ENCODE measurements around the gene SEC14L5. TPM values are rescaled to one million over a fixed set of nuclear protein-coding genes. Genes with fewer than 3 reads are reported as not detected.

The SEC14L5 gene
- total and polyA plus RNA-seq, 2 of the 4 experiments (the other 2 are of a cell fraction): 0.07 TPM; not detected in 1

- Histone ChIP-seq H3K4me2 (ENCODE audit: low read depth, low read length) (no peak overlapping the region), H3K23ac (ENCODE audit: low read depth, low read length) (no peak overlapping the region), H2BK5ac (ENCODE audit: low read depth, low read length, poor library complexity, severe bottlenecking) (no peak overlapping the region), H2AK5ac (ENCODE audit: low read depth, low read length) (no peak overlapping the region), H2BK20ac (ENCODE audit: low read depth, low read length) (no peak overlapping the region), H3K9me1 (ENCODE audit: insufficient read depth, low read length) (no peaks in the 10 kb centered on the region), H3K9me3 (ENCODE audit: control insufficient read depth, insufficient read depth, low read length) (no peaks in the 10 kb centered on the region), H3K27ac (ENCODE audit: insufficient read depth, low read length) (no peak overlapping the region), H3K4me3 (ENCODE audit: insufficient read depth, low read depth, low read length) (no peak overlapping the region), H4K91ac (ENCODE audit: insufficient read depth, low read depth, low read length) (no peak overlapping the region), H3K27me3 (ENCODE audit: control insufficient read depth, insufficient read depth, low read length) (peaks cover 6% of the 10 kb centered on the region; the same call in 1 of the 2 replicates), H3K4me1 (ENCODE audit: control insufficient read depth, insufficient read depth, low read length) (no peaks in the 10 kb centered on the region), H4K5ac (ENCODE audit: low read depth, low read length) (no peak overlapping the region), H3K79me1 (ENCODE audit: low read depth in 1 of 2, low read length in 2 of 2) (no peaks in the 10 kb centered on the region), H4K20me1 (ENCODE audit: insufficient read depth, low read length) (no peaks in the 10 kb centered on the region), H4K8ac (ENCODE audit: low read depth in 2 of 2, low read length in 2 of 2) (no peak overlapping the region), H3K9ac (ENCODE audit: low read depth, low read length) (no peak overlapping the region), H2BK15ac (ENCODE audit: low read depth, low read length) (no peak overlapping the region), H3K56ac (ENCODE audit: extremely low read depth, insufficient read depth, low read length) (no peak overlapping the region), H2BK120ac (ENCODE audit: low read depth, low read length) (no peak overlapping the region), H2AFZ (replicated peaks; ENCODE audit: low read length, poor library complexity) (no peak overlapping the region), H3K4ac (ENCODE audit: low read depth, low read length) (no peak overlapping the region), H3K14ac (replicated peaks; ENCODE audit: low read depth, low read length) (no peak overlapping the region), H3K36me3 (ENCODE audit: control insufficient read depth, insufficient read depth, low read length) (no peaks in the 10 kb centered on the region), H3K18ac (ENCODE audit: low read depth, low read length) (no peak overlapping the region), H2AK9ac (replicated peaks; ENCODE audit: low read depth, low read length, poor library complexity) (no peak overlapping the region)
- TF ChIP-seq POLR2A (IDR thresholded peaks at IDR 0.05; ENCODE audit: low read depth, low read length) (no peak), USF2 (IDR thresholded peaks at IDR 0.05; ENCODE audit: low read depth, low read length) (no peak), FOS (IDR thresholded peaks at IDR 0.05; ENCODE audit: low read depth, low read length) (no peak), CEBPB (IDR thresholded peaks at IDR 0.05; ENCODE audit: low read depth, low read length) (no peak), ELK1 (IDR thresholded peaks at IDR 0.05; ENCODE audit: borderline replicate concordance, low read depth, low read length) (no peak), RAD21 (IDR thresholded peaks at IDR 0.05; ENCODE audit: low read length) (no peak), MAFK (IDR thresholded peaks at IDR 0.05; ENCODE audit: low read depth, low read length) (no peak), SMC3 (IDR thresholded peaks at IDR 0.05; ENCODE audit: low read depth, low read length) (no peak), NFE2L2 (IDR thresholded peaks at IDR 0.05; ENCODE audit: low read depth, low read length) (no peak), CTCF (conservative IDR thresholded peaks at IDR 0.05; ENCODE audit: low read depth, low read length) (no peak), RFX5 (IDR thresholded peaks at IDR 0.05; ENCODE audit: low read depth, low read length) (no peak), CHD1 (IDR thresholded peaks at IDR 0.05; ENCODE audit: low read depth, low read length) (no peak), RCOR1 (IDR thresholded peaks at IDR 0.05; ENCODE audit: insufficient replicate concordance, low read length) (no peak), MXI1 (IDR thresholded peaks at IDR 0.05; ENCODE audit: borderline replicate concordance, low read depth, low read length) (no peak), MAZ (IDR thresholded peaks at IDR 0.05; ENCODE audit: borderline replicate concordance, low read depth, low read length) (no peak)
- ChIA-PET CTCF (no interaction called here), POLR2A (ENCODE audit: unreplicated experiment) (no interaction called here)
- in situ Hi-C loops (cut with MboI; ENCODE audit: low sequenced_read_pairs) (no loop called here), intact Hi-C loops (cut with micrococcal nuclease) (no loop called here), dilution Hi-C loops (cut with HindIII; ENCODE audit: low sequenced_read_pairs, unreplicated experiment) (no loop called here)
- no TSS peak for BruUV-seq (replicated peaks)
- 100% methylated on average over 1 of the region's 3 CpGs; no CpG with 5 or more reads in 1 of the 2 experiments for WGBS, 2 experiments (ENCODE audit: extremely low coverage in 2 of 2, insufficient read length in 1 of 2)
- no peak for DNase-seq
- no peak for ATAC-seq (ENCODE audit: low read depth)
These were observed 44.6 kb downstream of the SEC14L5 start for GRCh38 chr16:5002699-5003143.
